Cardiac septum (tissue), 1 donor: ENCODE measurements around the gene HHIPL1. TPM values are rescaled to one million over a fixed set of nuclear protein-coding genes. Genes with fewer than 3 reads are reported as not detected.

ENCODE experiments used
- DNase-seq: peaks from one replicate; pipeline ENCODE4 v3.0.0-alpha.2; 2020; ENCODE audit warnings: low spot score
- intact Hi-C: fragments of 100-400 bp; cut with DNase I; formaldehyde crosslinking; loops from one replicate; pipeline ENCODE4 v1.14.0; 2022
- total RNA-seq: library from RNA; stranded (reverse); fragmentation: NEBNext Ultra II Directional; extraction: Animal tissue kit (Norgen Biotek cat#: 25700); gene quantifications from one replicate; pipeline ENCODE4 v1.2.1, GENCODE V29; 2021
- donor health status: DM: no; HTN: no; CAD: no.

Gene HHIPL1
- total RNA-seq, 1 donor from 2014 or later = 1.9 TPM

DNA sequence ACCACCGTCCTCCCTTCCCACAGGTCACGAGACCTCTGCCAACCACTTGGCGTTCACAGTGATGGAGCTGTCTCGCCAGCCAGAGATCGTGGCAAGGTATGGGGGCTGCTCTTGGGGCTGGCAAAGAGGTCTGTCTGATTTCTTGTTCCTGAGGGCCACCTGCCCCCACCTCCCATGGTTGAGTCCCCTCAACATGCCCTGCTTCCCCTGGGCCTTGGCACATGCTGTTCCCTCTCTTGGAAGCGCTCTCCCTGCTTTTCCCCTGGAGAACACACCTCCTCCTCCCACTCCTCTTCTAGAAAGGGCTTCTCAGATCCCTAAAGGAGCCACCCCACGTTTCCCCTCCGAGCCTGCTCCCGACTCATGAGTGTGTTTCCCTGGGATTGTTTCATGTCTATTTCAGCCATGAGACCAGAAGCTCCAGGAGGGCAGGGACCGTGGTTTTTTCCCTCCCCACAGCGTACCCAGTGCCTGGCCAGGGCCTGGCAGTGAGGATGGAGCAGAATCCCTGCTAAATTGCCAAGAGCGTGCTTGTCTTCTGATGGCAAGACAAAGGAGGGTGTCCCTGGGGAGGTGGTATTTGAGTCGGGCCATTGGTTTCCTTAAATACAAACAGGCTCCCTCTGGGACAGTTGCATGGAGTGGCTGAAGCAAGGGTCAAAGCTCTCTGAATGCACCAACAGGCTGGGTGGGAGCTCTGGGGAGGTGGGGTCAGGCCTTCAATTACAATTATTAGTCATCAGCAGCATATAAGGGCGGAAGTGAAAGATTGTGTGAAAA lies 73.3 kb downstream of the HHIPL1 start:
- intact Hi-C loops = no loop called here
- DNase-seq = peak; percentile 71

DNA sequence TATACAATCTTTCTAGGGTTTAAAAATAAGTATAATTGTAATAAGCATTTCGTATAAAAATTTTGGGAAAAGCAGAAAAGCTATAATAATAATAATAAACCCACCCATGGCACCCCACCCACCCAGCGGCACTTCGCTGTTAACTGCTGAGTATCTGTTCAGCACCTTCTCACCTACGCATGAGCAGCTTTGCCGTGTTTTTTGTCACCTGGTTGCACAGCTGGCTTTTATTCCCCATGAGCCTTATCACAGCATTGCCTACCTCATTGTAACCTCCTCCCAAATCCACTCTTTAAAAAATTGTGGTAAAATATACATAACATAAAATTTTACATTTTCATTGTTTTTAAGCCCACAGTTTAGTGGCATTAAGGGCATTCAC lies 73.9 kb downstream of the HHIPL1 start:
- intact Hi-C loops = no loop called here
- DNase-seq = no peak

DNA sequence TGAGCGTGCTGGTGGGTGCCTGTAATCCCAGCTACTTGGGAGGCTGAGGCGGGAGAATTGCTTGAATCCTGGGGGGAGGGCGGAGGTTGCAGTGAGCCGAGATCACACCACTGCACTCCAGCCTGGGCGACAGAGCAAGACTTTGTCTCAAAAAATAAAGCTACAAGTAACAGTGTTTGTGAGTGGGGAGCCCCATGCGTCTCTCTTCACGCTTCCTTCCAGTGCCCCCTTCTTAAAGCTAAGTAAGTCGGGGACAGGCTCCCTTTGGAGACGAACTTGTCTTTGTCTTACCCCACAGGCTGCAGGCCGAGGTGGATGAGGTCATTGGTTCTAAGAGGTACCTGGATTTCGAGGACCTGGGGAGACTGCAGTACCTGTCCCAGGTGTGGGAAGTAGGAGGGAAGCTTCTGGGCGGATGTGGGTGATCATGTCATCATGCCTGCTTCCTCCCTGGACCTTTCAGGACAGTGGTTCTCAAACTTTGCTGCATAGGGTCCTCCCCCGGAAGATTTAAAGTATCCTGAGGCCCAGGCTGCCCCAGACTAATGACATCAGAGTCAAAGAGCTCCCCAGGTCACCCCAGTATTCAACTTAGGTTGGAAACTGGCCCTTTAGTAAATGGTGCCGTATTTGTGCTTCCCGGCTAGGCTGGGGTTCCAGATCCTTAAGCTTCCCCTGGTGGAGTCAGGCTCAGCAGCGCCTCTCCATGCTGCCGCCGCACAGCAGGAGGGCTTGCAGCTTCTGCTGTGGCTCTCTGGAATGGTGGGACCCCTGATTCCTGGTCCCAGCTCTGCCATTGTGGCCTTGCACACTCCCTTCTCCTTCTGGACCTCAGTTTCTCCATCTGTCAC lies 76.2 kb downstream of the HHIPL1 start:
- DNase-seq = peak; percentile 49

DNA sequence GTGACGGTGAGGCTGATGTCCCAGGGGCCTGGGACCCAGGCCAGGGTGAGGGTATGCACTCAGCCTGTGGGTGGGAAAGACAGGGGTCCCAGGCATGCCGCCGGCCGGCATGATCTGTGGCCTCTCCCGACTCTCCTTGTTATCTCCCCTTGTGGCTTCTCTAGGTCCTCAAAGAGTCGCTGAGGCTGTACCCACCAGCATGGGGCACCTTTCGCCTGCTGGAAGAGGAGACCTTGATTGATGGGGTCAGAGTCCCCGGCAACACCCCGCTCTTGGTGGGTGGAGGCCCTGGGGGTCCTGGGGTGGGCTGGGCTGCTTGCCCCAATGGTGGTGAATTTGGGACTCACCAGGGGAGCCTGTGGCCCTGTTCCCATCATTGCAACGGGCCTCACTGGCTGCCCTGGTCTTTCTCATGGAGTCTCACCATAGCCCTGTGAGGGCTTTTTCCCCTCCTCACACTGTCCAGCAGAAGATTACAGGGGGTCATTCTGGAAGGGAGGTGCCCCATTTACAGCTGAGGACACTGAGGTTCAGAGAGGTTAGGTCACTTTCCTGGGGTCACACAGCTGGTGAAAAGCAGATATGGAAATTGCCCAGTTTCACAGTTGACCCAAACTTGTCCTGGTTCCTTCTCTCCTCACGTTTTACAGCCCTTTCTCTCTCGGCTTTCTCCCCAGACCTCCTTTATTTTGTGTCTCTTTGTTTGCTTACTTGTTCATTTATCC lies 77.0 kb downstream of the HHIPL1 start:
- DNase-seq = peak; percentile 62
- intact Hi-C loops = no loop called here

More for the DNA sequence above, 76.2 kb downstream of the HHIPL1 start:
- intact Hi-C loops = no loop called here

DNA sequence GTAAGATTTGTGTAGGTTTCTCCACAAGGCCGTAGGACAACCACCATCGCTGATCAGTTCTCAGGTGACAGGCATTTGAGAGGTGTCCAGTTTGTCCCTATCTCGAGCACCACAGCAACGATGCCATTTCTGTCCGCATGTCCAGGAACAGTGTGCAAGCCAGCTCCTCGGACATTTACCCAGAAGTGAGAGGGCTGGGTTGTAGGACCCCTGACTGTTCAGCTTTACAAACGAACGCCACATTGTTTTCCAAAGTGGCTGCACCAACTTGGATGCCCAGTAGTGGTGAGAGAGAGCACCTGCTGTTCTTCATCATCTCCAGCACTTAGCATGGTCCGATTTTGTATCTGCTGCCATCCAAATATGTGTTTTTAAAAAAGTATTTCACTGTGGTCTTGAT lies 77.8 kb downstream of the HHIPL1 start:
- DNase-seq = peak; percentile 35
- intact Hi-C loops = no loop called here

DNA sequence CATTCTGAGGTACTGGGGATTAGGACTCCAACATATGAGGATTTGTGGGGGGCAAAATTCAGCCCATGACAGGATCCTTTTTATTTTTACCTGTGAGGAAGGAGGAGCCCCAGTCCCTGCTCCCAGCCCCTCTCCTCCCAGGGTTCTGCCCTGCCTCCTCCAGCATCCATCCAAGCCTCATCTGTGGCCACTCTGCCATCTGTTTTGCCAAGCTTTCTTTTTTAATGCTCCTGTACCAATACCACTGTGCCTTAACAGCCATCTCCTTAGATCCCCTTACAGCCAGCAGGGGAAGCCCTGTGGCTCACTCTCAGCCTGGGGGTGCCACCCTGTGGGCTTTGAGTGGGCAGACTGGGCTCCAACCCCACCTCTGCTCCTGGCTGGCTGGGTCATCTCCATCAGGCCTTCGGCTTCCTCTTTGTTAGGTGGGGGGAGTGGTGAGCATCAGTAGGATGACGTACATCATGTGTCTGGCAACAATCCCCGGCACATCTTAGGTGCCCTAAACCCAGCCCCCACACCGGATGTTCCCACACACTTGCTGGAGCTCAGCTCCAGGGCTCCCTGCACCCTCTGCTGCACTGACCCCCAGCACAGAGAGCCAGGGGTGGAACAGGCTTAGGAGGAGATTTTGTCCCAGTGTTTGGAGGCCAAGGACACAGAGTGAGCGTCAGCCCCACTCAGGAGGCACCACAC lies 79.4 kb downstream of the HHIPL1 start:
- intact Hi-C loops = no loop called here
- peak; percentile 63 for DNase-seq

DNA sequence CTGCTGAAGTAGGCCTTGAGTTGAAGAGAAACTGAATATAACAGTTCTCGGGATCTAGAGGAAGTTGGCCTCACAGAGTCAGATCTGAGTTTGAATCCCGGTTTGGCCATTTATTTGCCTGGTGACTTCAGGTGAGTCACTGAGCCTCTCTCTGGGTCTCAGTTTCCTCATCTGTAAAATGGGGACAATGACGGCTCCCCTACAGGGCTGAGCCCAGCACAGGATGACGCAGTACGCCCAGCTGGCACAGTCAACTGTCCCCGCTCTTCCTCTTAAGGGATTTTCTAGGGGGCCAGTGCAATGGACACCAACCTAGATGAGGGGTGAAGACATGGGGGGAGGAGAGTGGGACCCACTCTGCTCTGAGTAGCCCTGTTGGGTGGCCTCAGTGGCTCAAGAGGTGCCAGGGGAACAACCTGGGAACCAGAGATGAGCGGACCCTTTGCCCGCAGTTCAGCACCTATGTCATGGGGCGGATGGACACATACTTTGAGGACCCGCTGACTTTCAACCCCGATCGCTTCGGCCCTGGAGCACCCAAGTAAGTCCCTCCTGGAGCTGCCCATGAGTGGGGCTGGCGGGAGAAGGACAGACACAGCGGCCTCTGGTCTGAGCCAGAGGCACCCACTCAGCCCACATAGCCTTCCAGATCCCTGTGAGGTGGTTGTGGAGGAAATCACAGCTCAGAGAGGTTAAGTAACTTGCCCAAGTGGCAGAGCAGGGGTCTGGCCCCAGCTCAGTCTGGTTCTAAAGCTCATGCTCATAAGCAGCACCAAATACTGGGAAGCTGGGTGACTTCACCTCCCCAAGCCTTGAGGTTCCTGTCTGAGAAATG lies 80.2 kb downstream of the HHIPL1 start:
- intact Hi-C loops = no loop called here

DNA sequence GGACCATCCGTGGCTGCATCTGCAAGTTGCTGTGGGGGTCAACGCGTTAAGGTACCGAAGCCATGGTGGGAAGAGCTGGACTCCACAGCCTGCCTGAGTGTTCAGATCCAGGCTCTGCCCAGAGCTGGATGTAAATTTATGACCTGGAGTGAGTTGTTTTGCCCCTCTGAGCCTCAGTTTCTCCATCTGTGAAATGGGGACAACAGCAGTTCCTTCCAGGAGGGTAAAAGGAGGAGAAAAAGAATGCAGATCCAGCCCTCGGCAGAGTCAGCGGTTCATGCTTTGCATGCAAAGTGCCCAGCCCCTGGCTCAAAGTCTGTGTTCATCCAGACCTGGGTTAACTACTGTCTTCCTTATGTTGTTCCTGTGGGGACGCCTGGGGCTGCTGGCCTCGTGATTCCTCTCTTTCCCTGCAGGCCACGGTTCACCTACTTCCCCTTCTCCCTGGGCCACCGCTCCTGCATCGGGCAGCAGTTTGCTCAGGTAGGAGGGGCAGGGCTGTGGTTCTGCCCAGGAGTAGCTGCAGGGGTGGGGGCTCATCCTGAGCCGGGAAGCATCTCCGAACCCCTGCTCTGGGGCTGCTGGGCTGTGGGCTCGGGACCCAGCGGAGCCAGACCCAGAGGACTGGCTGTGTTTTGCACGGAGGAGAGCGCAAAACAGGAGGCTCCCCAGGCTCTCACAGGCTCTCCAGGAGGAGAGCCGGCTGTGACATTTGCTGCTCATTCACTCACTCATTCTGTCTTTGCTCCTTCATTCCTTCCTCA lies 81.0 kb downstream of the HHIPL1 start:
- DNase-seq = peak; percentile 64
- intact Hi-C loops = no loop called here

More for the DNA sequence above, 80.2 kb downstream of the HHIPL1 start:
- DNase-seq = peak; percentile 50

DNA sequence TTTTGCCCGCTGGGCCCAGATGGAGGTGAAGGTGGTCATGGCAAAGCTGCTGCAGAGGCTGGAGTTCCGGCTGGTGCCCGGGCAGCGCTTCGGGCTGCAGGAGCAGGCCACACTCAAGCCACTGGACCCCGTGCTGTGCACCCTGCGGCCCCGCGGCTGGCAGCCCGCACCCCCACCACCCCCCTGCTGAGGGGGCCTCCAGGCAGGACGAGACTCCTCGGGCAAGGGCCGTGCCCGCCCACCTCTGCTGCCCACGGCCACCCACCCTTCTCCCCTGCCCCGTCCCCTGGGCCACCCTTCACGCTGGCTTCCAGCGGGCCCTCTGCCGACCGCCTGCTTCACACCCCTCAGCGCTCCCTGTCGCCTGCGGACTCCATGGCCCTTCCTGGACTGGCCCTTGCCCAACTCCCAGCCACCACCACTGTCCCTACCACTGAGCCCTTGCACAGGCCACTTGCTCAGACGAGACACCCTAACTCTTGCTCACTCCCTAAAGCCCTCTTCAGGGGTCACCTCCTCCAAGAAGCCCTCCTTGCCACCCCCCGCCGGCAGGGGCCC lies 81.7 kb downstream of the HHIPL1 start:
- intact Hi-C loops = no loop called here
- DNase-seq = peak; percentile 63

DNA sequence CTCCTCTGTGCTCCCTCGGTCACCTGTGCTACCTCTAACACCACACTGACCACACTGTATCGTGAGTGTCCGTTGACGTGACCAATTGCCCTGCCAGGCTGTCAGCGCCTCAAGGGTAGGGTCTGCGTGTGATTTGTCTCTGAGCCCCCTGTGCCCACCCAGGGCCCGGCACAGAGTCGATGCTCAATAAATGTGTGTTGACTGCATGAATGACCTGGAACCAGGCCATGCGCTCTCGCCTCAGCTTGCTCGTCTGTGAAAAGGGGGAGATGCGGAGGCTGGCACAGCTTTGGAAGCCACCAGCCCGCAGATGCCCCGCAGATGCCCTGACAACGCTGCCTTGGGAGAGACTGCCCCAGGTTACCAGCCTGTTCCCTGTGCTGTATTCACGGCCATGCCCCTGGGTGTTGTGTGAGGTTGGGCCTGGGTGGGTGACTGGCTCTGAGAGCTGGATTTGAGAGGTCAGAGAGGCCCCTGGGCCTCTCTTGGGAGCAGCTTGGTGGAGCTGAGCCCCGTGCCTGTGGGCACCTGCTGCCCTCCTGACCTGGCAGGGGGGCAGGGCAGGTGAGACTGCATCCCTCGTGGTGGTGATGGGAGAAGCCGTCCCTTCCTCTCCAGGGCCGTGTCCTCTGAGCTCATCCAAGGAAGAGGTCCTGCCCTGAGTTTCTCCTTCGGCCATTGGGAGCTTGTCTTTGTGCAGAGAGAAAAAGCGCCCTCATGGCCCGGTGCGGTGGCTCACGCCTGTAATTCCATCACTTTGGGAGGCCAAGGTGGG lies 82.4 kb downstream of the HHIPL1 start:
- intact Hi-C loops = no loop called here
- DNase-seq = peak; percentile 63

DNA sequence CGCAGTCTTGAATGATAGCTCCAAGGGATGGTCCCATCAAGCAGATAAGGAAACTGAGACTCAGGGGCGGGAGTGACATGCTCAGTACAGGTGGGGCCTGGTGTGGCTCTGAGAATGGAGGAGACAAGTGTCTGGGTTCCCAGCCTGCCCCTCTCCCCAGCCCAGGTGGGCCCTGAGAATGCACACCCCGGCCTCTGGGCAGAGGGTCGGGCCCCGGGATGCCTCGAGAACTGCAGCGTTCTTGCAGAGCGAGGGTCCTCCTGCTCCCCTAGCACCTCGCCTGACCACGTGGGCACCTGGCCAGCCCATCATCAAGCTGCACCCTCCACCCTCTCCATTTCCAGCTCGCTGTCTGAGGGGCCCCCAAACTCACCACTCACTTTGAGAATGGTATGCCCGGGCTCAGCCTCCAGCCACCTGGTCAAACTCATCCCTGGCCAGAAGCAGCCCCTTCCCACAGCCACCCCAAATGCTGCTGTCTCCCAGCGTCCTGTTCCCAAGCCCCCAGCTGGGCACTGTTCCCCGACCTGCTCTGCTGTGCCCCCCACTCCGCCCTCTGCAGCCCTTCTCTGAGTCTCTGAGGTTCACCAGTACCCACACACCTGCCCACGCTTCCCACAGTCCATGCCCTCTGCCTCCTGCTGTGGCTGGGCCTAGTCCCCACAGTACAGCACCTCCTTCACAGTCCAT lies 83.4 kb downstream of the HHIPL1 start:
- DNase-seq = peak; percentile 68

DNA sequence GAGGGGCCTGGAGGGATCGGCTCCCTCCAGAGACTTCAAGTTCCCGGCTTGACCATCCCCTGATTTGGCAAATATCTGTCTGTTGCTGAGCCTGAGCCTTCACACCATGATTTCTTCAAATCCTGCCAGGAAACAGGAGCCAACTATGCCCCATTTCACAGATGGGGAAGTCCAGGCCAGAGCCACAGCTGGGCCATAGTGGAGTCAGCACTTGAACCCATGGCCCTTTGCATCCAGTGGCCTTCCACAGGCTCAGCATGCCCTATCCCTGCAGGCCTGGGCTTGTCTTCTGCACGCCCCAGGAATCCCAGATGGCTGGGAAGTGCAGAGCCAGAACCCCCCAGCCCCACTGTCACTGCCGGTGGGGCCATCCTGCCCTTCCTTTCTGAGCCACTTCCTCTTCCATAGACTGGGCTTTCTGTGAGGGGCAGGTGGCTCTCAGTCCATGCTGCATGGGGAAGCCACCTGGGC lies 84.1 kb downstream of the HHIPL1 start:
- intact Hi-C loops = no loop called here
- peak; percentile 46 for DNase-seq

More for the DNA sequence above, 83.4 kb downstream of the HHIPL1 start:
- intact Hi-C loops = no loop called here
